Activated T-cell treated with anti-CD3 and anti-CD28 coated beads for 48 hours (primary cell): ENCODE results near the gene ALPP.
"Not testable (repeated sequence)": the region's sequence is repeated elsewhere in the genome, so short reads cannot be mapped to it uniquely, and the experiment has no call there.

Experiments used
- DNase-seq: peaks from one replicate; pipeline ENCODE4 v3.0.0-alpha.2; 2020; ENCODE audit warnings: low read depth

The ALPP gene

GRCh38 chr2:232422051-232422450, 43.5 kb downstream of the ALPP start:
- DNase-seq: no peak

GRCh38 chr2:232422996-232423395, 44.4 kb downstream of the ALPP start:
- not testable (repeated sequence) for DNase-seq

GRCh38 chr2:232423407-232423806, 44.9 kb downstream of the ALPP start:
- DNase-seq: not testable (repeated sequence)

GRCh38 chr2:232431705-232432590, 53.4 kb downstream of the ALPP start:
- DNase-seq: no peak
